Measurements from ENCODE around the gene MARCHF10. TPM values are rescaled to one million over a fixed set of nuclear protein-coding genes. Genes with fewer than 3 reads are reported as not detected.

Gene MARCHF10
- total and polyA plus RNA-seq, 2 experiments from 2014 or later, result 1.8 to 2.1 TPM

- peak; percentile 43 for DNase-seq
- H3K9me3 ChIP-seq (ENCODE audit: low read depth), result no peaks in the 10 kb centered on the region
- H3F3A ChIP-seq (ENCODE audit: insufficient read depth), result peaks cover 38% of the 10 kb centered on the region
- H3K79me2 ChIP-seq (ENCODE audit: insufficient read depth), result no peaks in the 10 kb centered on the region
- no peaks in the 10 kb centered on the region for H4K20me1 ChIP-seq (ENCODE audit: insufficient read depth)
- H3K9me2 ChIP-seq (ENCODE audit: insufficient read depth), result no peaks in the 10 kb centered on the region
- peak overlapping the region; percentile 49 for H3K27ac ChIP-seq
- TF ChIP-seq EZH2phosphoT487 (IDR thresholded peaks at IDR 0.05; ENCODE audit: insufficient read depth, low read depth) (no peak), EZH2 (IDR thresholded peaks at IDR 0.05; ENCODE audit: insufficient read depth, poor library complexity, severe bottlenecking) (no peak)
- H2AFZ ChIP-seq, result peak overlapping the region; percentile 1; the same call in 1 of the 2 replicates
- H3K4me1 ChIP-seq (ENCODE audit: insufficient read depth), result peaks cover 38% of the 10 kb centered on the region
- 75 to 78% methylated on average over 6 of the region's 6 CpGs for WGBS, 2 experiments (ENCODE audit: low coverage in 1 of 2, low lambda C conversion rate in 2 of 2, missing lambda C conversion rate in 2 of 2)
- peak overlapping the region; percentile 39 for H3K4me2 ChIP-seq (ENCODE audit: unreplicated experiment)
- in situ Hi-C loops (cut with MboI), result no loop called here
- no peaks in the 10 kb centered on the region for H3K27me3 ChIP-seq (replicated peaks; ENCODE audit: insufficient read depth)
- no peak overlapping the region for H3K9ac ChIP-seq
- no peak overlapping the region for H3K4me3 ChIP-seq
- H3K36me3 ChIP-seq (ENCODE audit: low read depth), result no peaks in the 10 kb centered on the region
Measured at GRCh38 chr17:62780951-62781350, 27.2 kb downstream of the MARCHF10 start.

GRCh38 chr17:62780269-62780668, 27.8 kb downstream of the MARCHF10 start:
- in situ Hi-C loops (cut with MboI), result no loop called here
- TF ChIP-seq EZH2phosphoT487 (IDR thresholded peaks at IDR 0.05; ENCODE audit: insufficient read depth, low read depth) (no peak), EZH2 (IDR thresholded peaks at IDR 0.05; ENCODE audit: insufficient read depth, poor library complexity, severe bottlenecking) (no peak)
- 94 to 95% methylated on average over 7 of the region's 7 CpGs for WGBS, 2 experiments (ENCODE audit: low coverage in 1 of 2, low lambda C conversion rate in 2 of 2, missing lambda C conversion rate in 2 of 2)
- Histone ChIP-seq H3F3A (ENCODE audit: insufficient read depth) (peaks cover 38% of the 10 kb centered on the region), H3K9me3 (ENCODE audit: low read depth) (no peaks in the 10 kb centered on the region), H3K4me3 (no peak overlapping the region), H3K9me2 (ENCODE audit: insufficient read depth) (no peaks in the 10 kb centered on the region), H2AFZ (no peak overlapping the region), H3K27ac (peak overlapping the region; percentile 49; the same call in 1 of the 2 replicates), H4K20me1 (ENCODE audit: insufficient read depth) (no peaks in the 10 kb centered on the region), H3K4me1 (ENCODE audit: insufficient read depth) (peaks cover 38% of the 10 kb centered on the region), H3K9ac (no peak overlapping the region), H3K79me2 (ENCODE audit: insufficient read depth) (no peaks in the 10 kb centered on the region), H3K36me3 (ENCODE audit: low read depth) (no peaks in the 10 kb centered on the region), H3K4me2 (ENCODE audit: unreplicated experiment) (no peak overlapping the region), H3K27me3 (replicated peaks; ENCODE audit: insufficient read depth) (no peaks in the 10 kb centered on the region)
- DNase-seq, result no peak

- peak overlapping the region; percentile 58 for H3K4me3 ChIP-seq
- no peak for TF ChIP-seq EZH2 (IDR thresholded peaks at IDR 0.05; ENCODE audit: insufficient read depth, poor library complexity, severe bottlenecking)
- no peak for TF ChIP-seq EZH2phosphoT487 (IDR thresholded peaks at IDR 0.05; ENCODE audit: insufficient read depth, low read depth)
Measured at GRCh38 chr17:62778990-62779681, 29.0 kb downstream of the MARCHF10 start.

GRCh38 chr17:62775876-62776275, 32.2 kb downstream of the MARCHF10 start:
- no peak overlapping the region for H2AFZ ChIP-seq
- H3K4me2 ChIP-seq (ENCODE audit: unreplicated experiment), result no peak overlapping the region
- no peaks in the 10 kb centered on the region for H3K36me3 ChIP-seq (ENCODE audit: low read depth)
- TF ChIP-seq EZH2phosphoT487 (IDR thresholded peaks at IDR 0.05; ENCODE audit: insufficient read depth, low read depth) (no peak), EZH2 (IDR thresholded peaks at IDR 0.05; ENCODE audit: insufficient read depth, poor library complexity, severe bottlenecking) (no peak)
- in situ Hi-C loops (cut with MboI), result no loop called here
- 97% methylated on average over 4 of the region's 4 CpGs for WGBS, 2 experiments (ENCODE audit: low coverage in 1 of 2, low lambda C conversion rate in 2 of 2, missing lambda C conversion rate in 2 of 2)
- no peaks in the 10 kb centered on the region for H3K79me2 ChIP-seq (ENCODE audit: insufficient read depth)
- no peak overlapping the region for H3K27ac ChIP-seq
- H3K4me3 ChIP-seq, result no peak overlapping the region
- peaks cover 25% of the 10 kb centered on the region for H3F3A ChIP-seq (ENCODE audit: insufficient read depth)
- H3K4me1 ChIP-seq (ENCODE audit: insufficient read depth), result peaks cover 25% of the 10 kb centered on the region
- H3K27me3 ChIP-seq (replicated peaks; ENCODE audit: insufficient read depth), result no peaks in the 10 kb centered on the region
- no peaks in the 10 kb centered on the region for H3K9me3 ChIP-seq (ENCODE audit: low read depth)
- H4K20me1 ChIP-seq (ENCODE audit: insufficient read depth), result no peaks in the 10 kb centered on the region
- no peak for DNase-seq
- no peaks in the 10 kb centered on the region for H3K9me2 ChIP-seq (ENCODE audit: insufficient read depth)
- H3K9ac ChIP-seq, result no peak overlapping the region

More at GRCh38 chr17:62778990-62779681, 29.0 kb downstream of the MARCHF10 start:
- H3K4me2 ChIP-seq (ENCODE audit: unreplicated experiment), result peak overlapping the region; percentile 94
- no peaks in the 10 kb centered on the region for H3K9me2 ChIP-seq (ENCODE audit: insufficient read depth)
- no peaks in the 10 kb centered on the region for H3K79me2 ChIP-seq (ENCODE audit: insufficient read depth)
- H2AFZ ChIP-seq, result peak overlapping the region; percentile 72
- H3K27me3 ChIP-seq (replicated peaks; ENCODE audit: insufficient read depth), result no peaks in the 10 kb centered on the region
- peak overlapping the region; percentile 92 for H3K27ac ChIP-seq
- no peaks in the 10 kb centered on the region for H4K20me1 ChIP-seq (ENCODE audit: insufficient read depth)
- peak; percentile 98 for DNase-seq
- peaks cover 38% of the 10 kb centered on the region for H3K4me1 ChIP-seq (ENCODE audit: insufficient read depth)
- in situ Hi-C loops (cut with MboI), result no loop called here
- H3K9ac ChIP-seq, result peak overlapping the region; percentile 79
- H3K36me3 ChIP-seq (ENCODE audit: low read depth), result no peaks in the 10 kb centered on the region
- 0 to 2% methylated on average over 21 of the region's 21 CpGs for WGBS, 2 experiments (ENCODE audit: low coverage in 1 of 2, low lambda C conversion rate in 2 of 2, missing lambda C conversion rate in 2 of 2)
- peaks cover 38% of the 10 kb centered on the region for H3F3A ChIP-seq (ENCODE audit: insufficient read depth)
- H3K9me3 ChIP-seq (ENCODE audit: low read depth), result no peaks in the 10 kb centered on the region
